GM18498 (cell line): ENCODE results near the gene PPM1F.

Experiments used
- ATAC-seq: cut with Tn5 transposase; IDR thresholded peaks from one replicate; pipeline ENCODE4 v1.9.1; 2021; ENCODE audit warnings: mild to moderate bottlenecking, moderate library complexity; ENCODE audit not compliant: unreplicated experiment

Gene PPM1F

GRCh38 chr22:21961127-21961867, 8.6 kb upstream of the PPM1F start:
- ATAC-seq: no peak

- no peak for ATAC-seq
Measured at GRCh38 chr22:21960200-21961126, 7.8 kb upstream of the PPM1F start.

DNA sequence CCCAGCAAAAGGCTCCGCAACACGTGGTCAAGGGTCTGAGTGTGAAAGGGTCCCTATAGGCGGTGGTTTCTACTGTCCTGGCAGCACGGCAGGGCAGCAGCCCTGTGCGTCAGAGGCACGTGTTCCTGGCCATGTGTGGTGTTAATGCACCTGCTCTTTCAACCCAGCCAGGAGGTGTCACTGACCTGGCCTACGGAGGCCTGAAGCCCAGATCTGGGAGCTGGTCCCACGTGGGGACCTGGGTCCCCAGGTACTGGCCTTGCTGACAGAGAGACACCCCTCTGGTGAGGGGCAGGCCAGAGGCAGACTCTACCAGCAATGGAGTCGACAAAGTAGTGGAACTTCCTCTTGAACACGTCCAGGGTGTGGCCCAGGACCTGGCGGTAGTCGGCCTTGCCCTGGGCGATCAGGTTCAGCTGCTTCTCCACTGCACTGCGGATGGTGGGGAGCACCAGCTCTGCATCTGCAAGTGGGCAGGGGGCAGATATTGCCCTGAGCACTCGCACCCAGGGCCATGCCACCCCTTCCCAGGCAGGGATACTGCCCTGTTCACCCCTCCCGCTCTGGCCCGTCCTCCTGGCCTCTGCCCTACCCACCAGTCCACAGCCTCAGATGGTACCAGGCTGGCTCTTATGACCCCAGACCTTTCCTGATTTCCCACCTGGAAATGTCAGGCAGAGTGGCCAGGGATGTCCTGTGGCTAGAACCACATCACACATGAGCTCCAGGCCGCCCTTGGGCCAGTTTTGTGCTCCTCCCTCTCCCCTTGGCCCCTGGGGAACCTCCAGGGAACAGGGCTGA, 6.8 kb upstream of the PPM1F start:
- ATAC-seq: no peak

- no peak for ATAC-seq
Measured at GRCh38 chr22:21958360-21959273, 6.0 kb upstream of the PPM1F start.

DNA sequence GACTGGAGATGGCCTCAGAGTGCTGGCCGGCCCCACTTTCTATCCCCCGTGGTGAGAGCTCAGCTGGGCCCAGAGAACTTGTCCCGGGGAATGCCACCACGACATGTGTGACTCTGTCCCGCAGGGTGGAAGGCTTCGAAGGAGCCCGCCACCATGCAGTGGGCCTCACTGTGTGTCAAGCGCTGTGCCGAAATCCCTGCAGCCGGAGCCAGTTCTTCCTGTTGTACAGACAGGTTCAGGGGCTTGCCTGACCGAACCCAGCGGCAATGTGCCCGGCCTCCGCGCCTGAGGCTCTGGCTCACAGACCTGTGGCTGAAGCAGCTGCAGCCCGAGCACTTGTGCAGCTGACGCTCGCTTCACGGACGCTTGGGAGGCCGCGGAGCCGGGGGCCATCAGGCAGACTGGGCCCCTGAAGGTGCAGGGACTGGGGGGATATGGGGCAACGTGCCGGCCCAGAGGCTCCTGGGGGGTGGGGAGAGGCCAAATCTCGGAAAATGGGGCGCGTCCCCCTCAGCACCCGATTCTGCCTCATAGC, 650 bp downstream of the PPM1F start:
- no peak for ATAC-seq

GRCh38 chr22:21951062-21951461, 1.6 kb downstream of the PPM1F start:
- ATAC-seq: no peak

GRCh38 chr22:21949948-21950347, 2.7 kb downstream of the PPM1F start:
- ATAC-seq: no peak

- no peak for ATAC-seq
Measured at GRCh38 chr22:21949569-21949918, 3.1 kb downstream of the PPM1F start.

DNA sequence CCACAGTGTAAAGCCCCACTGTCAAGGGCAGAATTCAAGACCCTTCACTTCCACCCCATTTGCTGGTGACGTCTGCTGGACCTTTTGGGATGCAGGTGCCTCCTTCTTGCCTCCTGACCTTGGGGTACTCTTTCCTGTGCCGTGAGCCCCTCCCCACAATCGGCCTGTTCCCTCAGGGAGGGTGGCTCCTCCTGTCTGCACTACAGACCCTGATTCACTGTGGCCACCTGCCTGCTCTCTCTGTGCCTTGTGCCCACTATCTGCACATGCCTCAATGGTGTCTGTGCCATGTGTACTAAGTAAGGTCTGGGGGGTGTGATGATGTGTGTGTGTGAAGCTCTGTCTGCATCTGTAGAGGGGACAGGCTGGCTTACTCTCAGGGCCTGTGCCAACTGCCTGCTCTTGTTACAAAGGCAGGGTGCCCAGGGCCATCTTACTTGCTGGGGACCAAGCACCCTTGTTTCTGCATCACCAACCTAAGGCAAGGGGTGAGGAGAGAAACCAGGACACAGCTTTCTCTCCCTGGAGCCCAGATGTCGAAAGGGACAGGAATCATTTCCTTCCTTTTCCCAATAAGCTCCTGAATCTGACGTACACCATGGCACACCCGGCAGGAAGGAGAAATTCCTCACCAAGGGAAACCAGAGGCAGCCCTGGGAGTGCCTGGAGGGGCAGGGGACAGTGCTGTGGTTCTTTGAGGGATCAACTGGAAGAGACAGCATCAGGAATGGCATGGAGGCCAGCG, 3.7 kb downstream of the PPM1F start:
- no peak for ATAC-seq

DNA sequence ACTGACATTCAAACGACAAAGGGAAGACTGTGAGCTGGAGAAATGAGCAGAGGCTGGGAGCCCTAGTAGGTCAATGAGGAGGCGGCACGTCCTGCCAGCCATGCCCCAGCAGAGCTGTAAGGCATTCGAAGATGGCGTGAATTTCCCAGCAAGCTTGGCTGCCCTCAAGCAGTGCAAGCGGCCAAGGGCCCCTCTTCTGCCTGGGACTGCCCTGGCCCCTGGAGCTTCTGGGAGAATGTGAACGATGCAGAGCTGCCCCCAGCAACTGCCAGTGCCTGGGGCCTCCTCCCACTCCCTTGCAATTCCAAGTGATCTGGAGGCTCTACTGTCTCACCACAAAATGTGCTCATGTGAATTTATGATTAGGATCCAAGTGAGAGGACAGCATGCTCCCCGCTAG, 4.3 kb downstream of the PPM1F start:
- ATAC-seq: no peak

DNA sequence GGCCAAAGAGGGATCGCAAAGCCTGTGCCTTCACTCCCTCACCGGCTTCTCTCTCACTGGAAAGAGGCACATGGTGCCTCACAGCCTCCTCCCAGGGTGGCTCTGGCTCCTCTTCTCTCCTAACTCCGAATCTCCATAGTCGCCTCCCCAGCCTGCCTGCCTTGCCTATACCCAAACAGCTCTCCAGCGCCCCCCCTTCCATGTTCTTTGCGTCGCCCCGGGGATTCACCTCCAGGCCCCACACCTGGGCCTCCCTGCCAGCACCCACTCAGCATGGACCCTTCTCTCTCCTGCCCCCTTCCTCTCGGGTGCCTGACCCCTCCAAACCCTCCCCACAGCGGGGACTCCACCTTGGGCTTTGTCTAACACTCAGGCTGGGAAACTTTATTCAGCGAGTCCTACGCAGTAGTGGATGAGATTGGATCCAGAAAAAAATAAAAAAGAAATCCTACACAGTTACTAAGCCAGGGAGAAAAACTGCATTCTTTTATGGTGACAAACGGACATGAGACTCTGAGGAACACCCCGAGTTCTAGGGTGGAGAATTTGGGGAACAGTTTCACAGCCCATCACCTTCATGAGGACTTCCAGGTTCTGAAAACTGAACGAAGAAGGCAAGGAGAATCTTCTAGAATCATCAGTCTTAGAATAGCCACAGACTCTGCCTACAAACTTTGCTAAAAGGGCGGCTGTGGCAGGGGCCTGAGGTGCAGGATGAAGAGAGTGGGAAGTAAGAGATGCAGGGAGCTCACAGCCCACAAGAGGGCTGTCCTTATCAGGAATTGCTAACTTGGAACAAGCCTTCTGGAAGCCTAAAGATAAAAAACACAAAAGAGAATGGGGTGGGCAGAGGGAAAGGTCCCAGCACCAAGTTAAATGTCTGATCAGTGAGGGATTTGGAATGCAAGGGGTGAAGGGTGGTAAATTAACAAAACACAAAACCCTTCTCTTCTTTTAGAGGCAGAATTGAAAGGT, 5.3 kb downstream of the PPM1F start:
- no peak for ATAC-seq

- ATAC-seq: no peak
Measured at GRCh38 chr22:21946262-21946925, 6.3 kb downstream of the PPM1F start.

DNA sequence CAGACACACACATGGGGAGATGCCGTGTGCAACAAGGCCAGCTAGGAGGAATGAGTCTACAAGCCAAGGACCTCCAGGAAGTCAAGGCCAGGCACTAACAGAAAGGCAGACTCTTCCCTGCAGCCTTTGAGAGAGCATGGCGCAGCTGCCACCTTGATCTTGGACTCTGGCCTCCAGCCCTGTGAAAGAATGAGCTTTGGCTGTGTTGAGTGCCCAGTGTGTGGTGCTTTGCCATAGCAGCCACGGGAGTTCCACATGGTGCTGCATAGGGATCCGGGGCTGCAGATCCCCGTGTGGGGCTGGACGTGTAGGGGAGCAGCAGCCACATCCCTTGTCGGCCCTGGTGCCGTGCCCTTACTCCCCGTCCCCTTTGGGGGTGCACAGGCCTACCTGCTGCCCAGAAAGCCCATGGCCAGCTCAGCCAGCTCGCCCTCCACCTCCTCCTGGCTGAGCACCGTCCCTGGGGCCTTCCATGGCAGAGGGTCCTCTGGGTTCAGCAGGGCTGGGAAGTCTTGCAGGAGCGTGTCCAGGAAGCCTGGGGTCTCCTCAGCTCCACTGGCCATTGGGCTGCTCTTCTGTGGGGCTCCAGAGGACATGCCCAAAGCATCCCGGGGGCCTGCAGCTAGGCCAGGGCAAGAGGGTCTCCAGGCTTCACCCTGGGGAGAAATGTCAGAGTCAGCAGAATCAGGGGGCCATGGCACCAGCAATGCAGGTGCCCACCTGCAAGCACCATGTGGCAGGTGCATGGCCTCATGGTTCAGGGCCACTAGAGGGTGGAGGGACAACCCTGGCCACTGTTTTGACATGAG, 7.0 kb downstream of the PPM1F start:
- ATAC-seq: no peak

DNA sequence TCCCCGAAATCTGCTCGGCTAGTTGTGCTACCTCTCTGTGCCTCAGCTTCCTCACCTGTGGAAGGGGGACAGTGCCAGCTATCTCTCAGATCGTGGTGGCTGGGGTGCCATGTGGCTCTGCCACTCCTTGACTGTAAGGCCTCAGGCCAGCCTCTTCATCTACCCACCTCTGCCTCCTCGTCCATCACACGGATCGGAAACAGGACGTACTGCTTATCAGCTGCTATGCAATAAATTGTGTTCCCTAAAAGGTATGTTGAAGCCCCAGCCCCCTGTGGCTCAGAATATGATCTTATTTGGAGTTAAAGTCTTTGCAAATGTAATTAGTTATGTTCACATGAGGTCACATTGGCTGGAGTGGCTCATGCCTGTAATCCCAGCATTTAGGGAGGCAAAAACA, 7.8 kb downstream of the PPM1F start:
- ATAC-seq: no peak

- ATAC-seq: no peak
Measured at GRCh38 chr22:21943571-21944448, 8.8 kb downstream of the PPM1F start.
